ENCODE measurements around the gene CDH2. TPM values are rescaled to one million over a fixed set of nuclear protein-coding genes. Genes with fewer than 3 reads are reported as not detected.

CDH2 gene
- total and polyA plus RNA-seq, 9 donors, result 3.3 to 10.0 (median 6.1) TPM

DNA sequence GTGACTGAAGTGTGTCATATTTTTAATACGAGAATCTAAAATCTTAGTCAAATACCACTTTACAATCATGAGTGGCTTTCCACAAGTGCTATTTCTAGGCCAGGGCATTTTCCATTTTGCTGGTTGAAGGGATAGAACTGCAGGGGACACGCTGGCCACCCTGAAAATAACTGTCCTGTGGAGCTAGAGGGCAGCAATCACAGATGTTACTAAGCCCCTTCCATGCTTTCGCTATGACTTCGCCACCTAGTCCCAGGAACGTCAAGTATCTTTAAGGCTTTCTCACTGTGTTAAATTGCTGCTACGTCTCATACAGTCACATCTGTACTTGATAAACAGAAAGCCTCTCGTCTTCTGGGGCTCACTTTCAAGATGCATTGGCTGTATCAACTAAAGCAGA is 171.8 kb downstream of the CDH2 start:
- Histone ChIP-seq H3K27ac (ENCODE audit: low read length) (no peak overlapping the region), H3K9me3 (replicated peaks; ENCODE audit: control insufficient read depth, low read depth, low read length) (no peaks in the 10 kb centered on the region), H3K4me3 (ENCODE audit: low read length) (no peak overlapping the region), H3K27me3 (ENCODE audit: control insufficient read depth, insufficient read depth, low read length) (no peaks in the 10 kb centered on the region), H3K36me3 (ENCODE audit: control insufficient read depth, insufficient read depth, low read length) (no peaks in the 10 kb centered on the region), H3K4me1 (ENCODE audit: control insufficient read depth, insufficient read depth, low read length) (no peaks in the 10 kb centered on the region)
- WGBS (ENCODE audit: insufficient coverage), result 58% methylated on average over 4 of the region's 7 CpGs
- DNase-seq, result peak; percentile 3

DNA sequence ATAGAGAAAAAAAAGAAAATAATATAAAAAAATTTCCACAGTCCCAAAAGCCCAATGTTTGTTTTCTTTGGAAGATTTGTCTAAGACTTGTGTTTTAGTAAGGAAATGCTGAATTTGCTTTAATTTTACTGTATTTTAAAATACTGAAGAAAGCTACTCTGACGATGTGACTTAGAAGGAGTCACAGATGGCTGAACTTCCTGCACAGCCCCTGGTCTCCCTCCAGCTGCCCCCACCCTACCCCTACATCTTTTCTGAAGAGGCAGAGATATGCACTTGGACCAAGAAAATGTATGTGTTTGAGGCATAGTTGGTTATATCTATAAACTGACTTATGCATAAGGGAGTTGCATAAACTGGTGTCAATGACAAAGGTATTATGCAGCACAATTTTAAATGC is 172.3 kb downstream of the CDH2 start:
- H3K27me3 ChIP-seq (ENCODE audit: control insufficient read depth, insufficient read depth, low read length), result no peaks in the 10 kb centered on the region
- no peaks in the 10 kb centered on the region for H3K9me3 ChIP-seq (replicated peaks; ENCODE audit: control insufficient read depth, low read depth, low read length)
- no peak overlapping the region for H3K4me3 ChIP-seq (ENCODE audit: low read length)
- no peak overlapping the region for H3K27ac ChIP-seq (ENCODE audit: low read length)
- no peaks in the 10 kb centered on the region for H3K36me3 ChIP-seq (ENCODE audit: control insufficient read depth, insufficient read depth, low read length)
- H3K4me1 ChIP-seq (ENCODE audit: control insufficient read depth, insufficient read depth, low read length), result no peaks in the 10 kb centered on the region
- no CpG with 5 or more reads among the region's 1 CpG for WGBS (ENCODE audit: insufficient coverage)
- peak; percentile 7 for DNase-seq

DNA sequence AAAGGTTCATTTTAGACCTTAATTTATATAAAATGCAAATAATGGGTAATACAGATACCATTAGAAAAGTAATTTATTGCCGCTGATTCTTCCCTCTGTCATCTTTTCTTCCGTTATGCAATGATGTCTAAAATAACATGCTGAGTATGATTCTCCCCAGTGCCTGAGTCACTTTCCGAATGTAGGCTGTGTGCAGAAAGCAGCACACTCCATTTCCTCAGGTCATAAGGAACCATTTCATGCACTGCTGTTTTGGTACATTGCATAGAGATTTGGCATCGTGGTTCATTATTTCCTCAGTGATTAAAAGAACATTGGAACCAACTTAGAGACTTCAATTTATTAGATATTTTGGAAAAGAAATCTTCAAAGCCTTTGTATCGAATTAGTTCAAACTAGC is 173.5 kb downstream of the CDH2 start:
- DNase-seq, result peak; percentile 13
- Histone ChIP-seq H3K27me3 (ENCODE audit: control insufficient read depth, insufficient read depth, low read length) (no peaks in the 10 kb centered on the region), H3K9me3 (replicated peaks; ENCODE audit: control insufficient read depth, low read depth, low read length) (no peaks in the 10 kb centered on the region), H3K36me3 (ENCODE audit: control insufficient read depth, insufficient read depth, low read length) (no peaks in the 10 kb centered on the region), H3K4me1 (ENCODE audit: control insufficient read depth, insufficient read depth, low read length) (no peaks in the 10 kb centered on the region), H3K27ac (ENCODE audit: low read length) (no peak overlapping the region), H3K4me3 (ENCODE audit: low read length) (no peak overlapping the region)
- 80% methylated on average over 1 of the region's 5 CpGs for WGBS (ENCODE audit: insufficient coverage)

DNA sequence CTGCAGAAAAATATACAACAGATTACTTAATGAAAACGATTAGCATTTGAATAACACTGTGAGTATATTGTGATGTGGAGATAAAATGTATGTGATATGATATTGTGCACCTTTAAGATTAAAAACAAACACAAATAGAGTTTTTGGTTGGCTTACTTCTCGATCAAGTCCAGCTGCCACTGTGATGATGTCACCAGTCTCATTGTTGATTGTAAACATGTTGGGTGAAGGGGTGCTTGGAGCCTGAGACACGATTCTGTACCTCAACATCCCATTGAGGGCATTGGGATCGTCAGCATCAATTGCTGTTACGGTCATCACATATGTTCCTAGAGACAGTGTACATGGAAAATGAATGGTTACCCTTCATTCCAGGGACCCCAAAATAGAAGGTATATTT is 174.1 kb downstream of the CDH2 start:
- H3K27me3 ChIP-seq (ENCODE audit: control insufficient read depth, insufficient read depth, low read length), result no peaks in the 10 kb centered on the region
- no peaks in the 10 kb centered on the region for H3K4me1 ChIP-seq (ENCODE audit: control insufficient read depth, insufficient read depth, low read length)
- no peak overlapping the region for H3K4me3 ChIP-seq (ENCODE audit: low read length)
- whole genome bisulfite sequencing (ENCODE audit: insufficient coverage), result no CpG with 5 or more reads among the region's 5 CpGs
- H3K36me3 ChIP-seq (ENCODE audit: control insufficient read depth, insufficient read depth, low read length), result no peaks in the 10 kb centered on the region
- H3K27ac ChIP-seq (ENCODE audit: low read length), result no peak overlapping the region
- DNase-seq, result no peak
- H3K9me3 ChIP-seq (replicated peaks; ENCODE audit: control insufficient read depth, low read depth, low read length), result no peaks in the 10 kb centered on the region

DNA sequence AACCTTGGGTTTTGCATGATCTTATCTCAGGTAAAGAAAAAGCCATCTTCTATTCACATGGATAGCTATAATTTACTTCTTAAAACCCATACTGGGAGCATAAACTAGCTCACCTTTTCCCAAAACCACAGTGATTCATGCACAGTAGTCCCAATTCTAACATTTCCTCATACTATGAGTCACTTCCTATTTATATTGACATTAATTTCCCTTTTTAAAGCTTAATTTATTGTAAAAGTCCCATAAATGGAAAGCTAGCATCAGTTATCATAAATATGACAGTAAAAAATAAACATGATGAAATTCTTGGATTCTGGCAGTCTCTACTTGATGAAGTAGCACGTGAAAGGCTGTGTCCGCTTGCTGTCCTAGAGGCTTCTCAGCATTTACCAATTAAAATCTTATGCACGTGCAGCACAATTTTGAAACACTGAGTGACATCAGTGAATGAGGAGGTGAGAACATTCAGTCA is 180.1 kb downstream of the CDH2 start:
- Histone ChIP-seq H3K4me1 (ENCODE audit: control insufficient read depth, insufficient read depth, low read length) (no peaks in the 10 kb centered on the region), H3K27me3 (ENCODE audit: control insufficient read depth, insufficient read depth, low read length) (no peaks in the 10 kb centered on the region), H3K9me3 (replicated peaks; ENCODE audit: control insufficient read depth, low read depth, low read length) (no peaks in the 10 kb centered on the region), H3K36me3 (ENCODE audit: control insufficient read depth, insufficient read depth, low read length) (no peaks in the 10 kb centered on the region), H3K4me3 (ENCODE audit: low read length) (no peak overlapping the region), H3K27ac (ENCODE audit: low read length) (no peak overlapping the region)
- DNase-seq, result no peak
- WGBS (ENCODE audit: insufficient coverage), result no CpG with 5 or more reads among the region's 3 CpGs

DNA sequence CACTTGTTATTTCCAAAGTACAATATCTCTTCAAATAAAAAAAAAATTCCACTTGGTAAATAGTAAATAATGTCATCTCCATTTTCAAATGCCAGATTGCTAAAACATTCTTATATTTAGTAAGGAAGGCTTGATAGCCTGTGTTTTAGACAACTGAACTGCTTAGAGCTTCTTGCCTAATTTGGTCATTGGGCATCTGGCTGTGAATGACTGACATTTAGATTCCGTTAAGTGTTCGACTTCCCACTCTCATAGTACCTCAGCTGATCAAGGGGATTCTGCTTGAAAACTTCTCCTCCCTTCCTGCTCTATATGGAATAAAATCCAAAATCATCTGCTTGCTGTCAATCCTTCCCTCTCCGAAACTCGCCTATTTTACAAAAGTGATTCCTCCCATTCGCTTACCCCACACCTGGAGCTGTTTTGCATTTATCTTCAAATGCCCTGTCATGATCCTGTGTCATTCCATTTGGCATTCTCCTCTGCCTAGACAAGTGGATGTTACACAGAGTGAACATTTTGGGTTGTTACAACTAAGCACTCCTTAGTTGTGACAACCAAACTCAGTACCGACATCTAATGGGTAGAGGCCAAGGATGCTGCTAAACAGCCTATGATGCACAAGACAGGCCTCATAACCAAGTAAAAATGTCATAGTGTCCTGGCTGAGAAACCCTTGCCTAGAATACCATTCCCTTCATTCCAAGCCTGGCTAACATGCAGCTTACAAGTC is 181.0 kb downstream of the CDH2 start:
- Histone ChIP-seq H3K4me3 (ENCODE audit: low read length) (no peak overlapping the region), H3K4me1 (ENCODE audit: control insufficient read depth, insufficient read depth, low read length) (no peaks in the 10 kb centered on the region), H3K9me3 (replicated peaks; ENCODE audit: control insufficient read depth, low read depth, low read length) (no peaks in the 10 kb centered on the region), H3K36me3 (ENCODE audit: control insufficient read depth, insufficient read depth, low read length) (no peaks in the 10 kb centered on the region), H3K27me3 (ENCODE audit: control insufficient read depth, insufficient read depth, low read length) (no peaks in the 10 kb centered on the region), H3K27ac (ENCODE audit: low read length) (no peak overlapping the region)
- WGBS (ENCODE audit: insufficient coverage), result 97% methylated on average over 4 of the region's 6 CpGs
- no peak for DNase-seq

DNA sequence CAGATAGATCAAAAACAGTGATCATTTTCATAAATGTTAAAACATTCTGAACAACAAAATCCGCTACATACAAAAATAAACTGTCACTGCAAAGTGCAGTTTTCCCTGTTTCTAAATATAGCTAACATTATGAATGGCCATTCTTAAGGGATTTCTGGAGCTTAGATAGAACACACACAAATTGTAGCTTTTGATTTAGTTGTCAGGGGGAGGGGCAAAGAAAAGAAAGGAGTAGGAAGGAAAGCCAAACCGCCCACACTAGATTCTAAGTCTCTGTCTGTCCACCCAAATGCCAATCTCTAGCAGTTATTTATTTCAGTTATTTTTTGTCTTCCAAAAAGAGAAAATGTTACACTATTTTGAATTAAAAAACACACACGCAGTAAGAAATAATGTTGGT is 182.4 kb downstream of the CDH2 start:
- Histone ChIP-seq H3K4me3 (ENCODE audit: low read length) (no peak overlapping the region), H3K9me3 (replicated peaks; ENCODE audit: control insufficient read depth, low read depth, low read length) (no peaks in the 10 kb centered on the region), H3K27ac (ENCODE audit: low read length) (no peak overlapping the region), H3K4me1 (ENCODE audit: control insufficient read depth, insufficient read depth, low read length) (no peaks in the 10 kb centered on the region), H3K36me3 (ENCODE audit: control insufficient read depth, insufficient read depth, low read length) (no peaks in the 10 kb centered on the region), H3K27me3 (ENCODE audit: control insufficient read depth, insufficient read depth, low read length) (no peaks in the 10 kb centered on the region)
- peak; percentile 16 for DNase-seq
- no CpG with 5 or more reads among the region's 3 CpGs for WGBS (ENCODE audit: insufficient coverage)

DNA sequence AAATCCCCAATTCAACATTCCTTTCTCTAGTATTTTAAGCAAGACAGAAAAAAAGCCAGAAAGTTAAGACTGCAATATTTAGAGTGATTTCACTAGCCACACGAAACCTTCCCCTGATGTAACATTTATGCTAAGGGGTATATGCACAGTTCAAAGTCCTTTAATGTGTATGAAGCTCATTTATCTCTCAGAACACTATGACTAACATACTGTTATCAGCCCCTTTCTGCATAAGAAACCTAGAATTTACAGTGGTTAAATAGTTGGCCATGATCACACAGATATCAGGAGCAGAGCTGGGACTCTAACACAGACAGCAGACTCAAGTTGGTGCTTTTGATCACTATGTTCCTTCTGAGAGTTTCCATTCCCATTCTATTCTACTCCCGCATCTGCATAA is 185.5 kb downstream of the CDH2 start:
- Histone ChIP-seq H3K27me3 (ENCODE audit: control insufficient read depth, insufficient read depth, low read length) (no peaks in the 10 kb centered on the region), H3K9me3 (replicated peaks; ENCODE audit: control insufficient read depth, low read depth, low read length) (no peaks in the 10 kb centered on the region), H3K36me3 (ENCODE audit: control insufficient read depth, insufficient read depth, low read length) (no peaks in the 10 kb centered on the region), H3K27ac (ENCODE audit: low read length) (no peak overlapping the region), H3K4me1 (ENCODE audit: control insufficient read depth, insufficient read depth, low read length) (no peaks in the 10 kb centered on the region), H3K4me3 (ENCODE audit: low read length) (no peak overlapping the region)
- no peak for DNase-seq
- WGBS (ENCODE audit: insufficient coverage), result no CpG with 5 or more reads among the region's 2 CpGs

DNA sequence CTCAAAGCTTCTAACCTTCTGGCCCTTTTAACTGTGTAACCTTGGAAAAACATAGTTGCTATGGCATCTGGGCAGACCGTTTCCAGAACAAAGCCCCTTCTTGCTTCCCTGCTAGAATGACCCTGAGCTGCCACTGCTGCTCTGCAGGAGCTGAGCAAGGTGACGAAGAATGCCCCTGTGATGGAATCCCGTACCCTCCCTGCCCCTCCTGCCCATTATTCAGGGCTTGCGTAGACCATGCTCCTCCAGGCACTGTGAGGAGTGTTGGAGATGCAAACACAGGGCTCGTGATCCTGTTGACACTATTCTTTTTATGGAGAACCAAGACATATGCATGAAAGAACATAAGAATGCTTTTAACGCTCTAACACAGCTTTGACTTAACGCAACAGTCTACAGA is 191.1 kb downstream of the CDH2 start:
- no peak for DNase-seq
- WGBS (ENCODE audit: insufficient coverage), result 94% methylated on average over 2 of the region's 7 CpGs
- H3K36me3 ChIP-seq (ENCODE audit: control insufficient read depth, insufficient read depth, low read length), result no peaks in the 10 kb centered on the region
- no peak overlapping the region for H3K27ac ChIP-seq (ENCODE audit: low read length)
- no peak overlapping the region for H3K4me3 ChIP-seq (ENCODE audit: low read length)
- H3K27me3 ChIP-seq (ENCODE audit: control insufficient read depth, insufficient read depth, low read length), result no peaks in the 10 kb centered on the region
- H3K4me1 ChIP-seq (ENCODE audit: control insufficient read depth, insufficient read depth, low read length), result no peaks in the 10 kb centered on the region
- no peaks in the 10 kb centered on the region for H3K9me3 ChIP-seq (replicated peaks; ENCODE audit: control insufficient read depth, low read depth, low read length)

DNA sequence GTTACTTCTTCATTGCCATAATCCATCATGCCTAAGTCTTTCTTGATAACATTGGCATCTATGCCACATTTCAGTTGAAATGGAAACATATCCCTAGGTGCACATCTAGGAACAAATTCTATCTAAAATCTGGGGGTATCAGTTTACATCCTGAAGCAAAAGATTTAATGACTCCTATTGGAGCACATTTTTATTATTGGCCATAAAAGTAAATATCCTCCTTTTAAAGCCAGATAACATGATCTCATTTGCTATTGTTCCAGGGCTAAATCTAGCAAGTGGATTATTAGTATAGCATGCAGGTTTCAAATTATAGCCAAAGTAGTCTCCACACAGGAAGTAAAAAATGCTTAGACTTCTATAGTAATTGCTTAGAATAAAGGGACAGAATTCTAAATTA is 193.2 kb downstream of the CDH2 start:
- Histone ChIP-seq H3K9me3 (replicated peaks; ENCODE audit: control insufficient read depth, low read depth, low read length) (no peaks in the 10 kb centered on the region), H3K27ac (ENCODE audit: low read length) (no peak overlapping the region)

More for the DNA sequence above, 193.2 kb downstream of the CDH2 start:
- Histone ChIP-seq H3K4me1 (ENCODE audit: control insufficient read depth, insufficient read depth, low read length) (no peaks in the 10 kb centered on the region), H3K27me3 (ENCODE audit: control insufficient read depth, insufficient read depth, low read length) (no peaks in the 10 kb centered on the region), H3K4me3 (ENCODE audit: low read length) (no peak overlapping the region), H3K36me3 (ENCODE audit: control insufficient read depth, insufficient read depth, low read length) (no peaks in the 10 kb centered on the region)
- DNase-seq, result peak; percentile 42
